CD4-positive, alpha-beta memory T cell (primary cell): Measurements from ENCODE around the gene PGGHG. TPM values are rescaled to one million over a fixed set of nuclear protein-coding genes. Genes with fewer than 3 reads are reported as not detected.
A peak's percentile ranks its signal among the peaks of the same experiment; 100 is the strongest.
"Not testable (repeated sequence)": the region's sequence is repeated elsewhere in the genome, so short reads cannot be mapped to it uniquely, and the experiment has no call there.

Experiments used
- CTCF ChIA-PET: fragments of 350-600 bp; sonication (Branson Sonifier 250); formaldehyde crosslinking; loops from one replicate; lab custom pipeline; 2021; ENCODE audit warnings: inconsistent platforms; ENCODE audit not compliant: partially characterized antibody; lab: Charles Lee
- POLR2A ChIA-PET: fragments of 350-600 bp; sonication (Branson Sonifier 250); formaldehyde crosslinking; loops from one replicate; lab custom pipeline; 2021; ENCODE audit not compliant: partially characterized antibody; lab: Charles Lee
- DNase-seq, 5 donors: peaks; one replicate each; pipeline versions ENCODE4 v3.0.0 to v3.0.0-alpha.2; 2020 to 2022; ENCODE audit warnings: mixed read lengths in 1 of 5
- H3K27ac ChIP-seq: one replicate; pipeline ENCODE4 v1.7.0; 2013; ENCODE audit warnings: low read depth, low read length
- H3K27me3 ChIP-seq: 2 replicates; pipeline ENCODE4 v1.7.0; 2013; ENCODE audit warnings: mild to moderate bottlenecking, low read length, moderate library complexity; ENCODE audit not compliant: insufficient read depth
- H3K36me3 ChIP-seq: 2 replicates; pipeline ENCODE4 v1.7.0; 2013; ENCODE audit warnings: mild to moderate bottlenecking, low read length, moderate library complexity; ENCODE audit not compliant: insufficient read depth
- H3K4me1 ChIP-seq: 2 replicates; pipeline ENCODE4 v1.7.0; 2013; ENCODE audit warnings: mild to moderate bottlenecking, low read length, moderate library complexity; ENCODE audit not compliant: insufficient read depth
- H3K4me3 ChIP-seq, 2 donors: one replicate each; pipeline ENCODE4 v1.7.0; 2013; ENCODE audit warnings: low read length in 2 of 2, mild to moderate bottlenecking in 1 of 2
- H3K9me3 ChIP-seq, 2 donors: one replicate each; pipeline ENCODE4 v1.7.0; 2013; ENCODE audit warnings: low read length in 2 of 2, control low read depth in 1 of 2; ENCODE audit not compliant: control insufficient read depth in 1 of 2
- H3K27ac Mint-ChIP-seq, 7 donors: one replicate each; pipeline ENCODE4 v1.8.0; 2020 to 2021; ENCODE audit warnings: mixed read lengths in 7 of 7, mild to moderate bottlenecking in 6 of 7, inconsistent platforms in 3 of 7, moderate library complexity in 3 of 7
- H3K27me3 Mint-ChIP-seq, 2 donors: one replicate each; pipeline ENCODE4 v1.8.0; 2020 to 2021; ENCODE audit warnings: mixed read lengths in 2 of 2
- H3K36me3 Mint-ChIP-seq, 2 donors: one replicate each; pipeline ENCODE4 v1.8.0; 2020 to 2021; ENCODE audit warnings: mixed read lengths in 2 of 2, inconsistent platforms in 1 of 2, mild to moderate bottlenecking in 1 of 2
- H3K4me1 Mint-ChIP-seq, 4 donors: one replicate each; pipeline ENCODE4 v1.8.0; 2020 to 2021; ENCODE audit warnings: mixed read lengths in 4 of 4, mild to moderate bottlenecking in 1 of 4
- H3K4me3 Mint-ChIP-seq, 8 donors: one replicate each; pipeline ENCODE4 v1.8.0; 2020 to 2021; ENCODE audit warnings: mixed read lengths in 8 of 8, mild to moderate bottlenecking in 7 of 8, moderate library complexity in 6 of 8, inconsistent platforms in 3 of 8
- H3K9me3 Mint-ChIP-seq, 8 donors: one replicate each; pipeline ENCODE4 v1.8.0; 2020 to 2021; ENCODE audit warnings: mixed read lengths in 8 of 8, mild to moderate bottlenecking in 5 of 8, inconsistent platforms in 3 of 8, moderate library complexity in 1 of 8
- intact Hi-C: fragments of 100-400 bp; cut with micrococcal nuclease; formaldehyde crosslinking; loops from one replicate; pipeline ENCODE4 v1.15.1; 2023
- polyA plus RNA-seq, 2 donors: library from polyadenylated mRNA; unstranded; fragments of 300-500 nt; fragmentation: Illumina TruSeq; gene quantifications; one replicate each; pipeline ENCODE4 v1.2.3, GENCODE V29; 2021
- total RNA-seq, 2 experiments: library from RNA; stranded (reverse); gene quantifications; one replicate each; pipeline ENCODE4 v1.2.3, GENCODE V29; 2021

The PGGHG gene
- total and polyA plus RNA-seq, 4 experiments from 2014 or later, result 3.0 to 304 (median 155) TPM

GRCh38 chr11:315516-315994 lies 26.6 kb downstream of the PGGHG start:
- DNase-seq, result no peak
- Mint-ChIP-seq H3K36me3 (peaks cover 27 to 42% of the 10 kb centered on the region in 2 donors), H3K9me3 (peaks cover 0 to 2% (median 0%) of the 10 kb centered on the region in 8 donors), H3K4me3 (peak overlapping the region; percentile 92 to 99 (median 98)), H3K27me3 (no peaks in the 10 kb centered on the region), H3K27ac (peak overlapping the region; percentile 82 to 100 (median 98)), H3K4me1 (peaks cover 28 to 59% (median 38%) of the 10 kb centered on the region in 4 donors)
- Histone ChIP-seq H3K4me3 (peak overlapping the region; percentile 59 to 91), H3K36me3 (peaks cover 8% of the 10 kb centered on the region), H3K27me3 (no peaks in the 10 kb centered on the region), H3K4me1 (peaks cover 36% of the 10 kb centered on the region), H3K27ac (peak overlapping the region; percentile 76), H3K9me3 (no peaks in the 10 kb centered on the region)
- CTCF ChIA-PET, result interaction anchor here (2.7 to 4.0 kb wide), 7 partner anchors 10 to 134 kb away, joined by 12 to 46 read pairs (median 23); no protein-coding TSS in a partner anchor
- POLR2A ChIA-PET, result interaction anchor here (0.6 to 7.2 kb wide), 24 partner anchors 9 to 191 kb away, joined by 3 to 66 read pairs (median 8); partner anchors contain the start of genes ANO9, BET1L, IFITM2 and PGGHG
- intact Hi-C loops, result loop anchor here (2.0 kb wide), 3 partner anchors 65 to 109 kb away; partner anchors contain the start of genes BET1L and RIC8A

GRCh38 chr11:316031-316701 lies 27.2 kb downstream of the PGGHG start:
- Histone ChIP-seq H3K27me3 (no peaks in the 10 kb centered on the region), H3K27ac (peak overlapping the region; percentile 76), H3K4me3 (peak overlapping the region; percentile 59 to 91), H3K9me3 (no peaks in the 10 kb centered on the region), H3K4me1 (peaks cover 36% of the 10 kb centered on the region), H3K36me3 (peaks cover 8% of the 10 kb centered on the region)
- Mint-ChIP-seq H3K4me3 (peak overlapping the region; percentile 90 to 99 (median 95)), H3K4me1 (peaks cover 30 to 61% (median 40%) of the 10 kb centered on the region in 4 donors), H3K27ac (peak overlapping the region; percentile 89 to 99 (median 97)), H3K9me3 (peaks cover 0 to 2% (median 0%) of the 10 kb centered on the region in 8 donors), H3K36me3 (peaks cover 27 to 42% of the 10 kb centered on the region in 2 donors), H3K27me3 (no peaks in the 10 kb centered on the region)
- intact Hi-C loops, result loop anchor here (2.0 kb wide), 1 partner anchor 47 kb away; no protein-coding TSS in a partner anchor
- DNase-seq, result peak in 3 of 5 donors; percentile 43 to 65 (median 51)
- CTCF ChIA-PET, result interaction anchor here (0.8 to 4.0 kb wide), 12 partner anchors 11 to 135 kb away, joined by 3 to 46 read pairs (median 13); partner anchors contain the start of gene PGGHG
- POLR2A ChIA-PET, result interaction anchor here (0.7 to 7.2 kb wide), 28 partner anchors 10 to 221 kb away, joined by 3 to 66 read pairs (median 6); partner anchors contain the start of genes ANO9, BET1L, IFITM2 and IFITM5

- Histone ChIP-seq H3K27me3 (no peaks in the 10 kb centered on the region), H3K36me3 (peaks cover 8% of the 10 kb centered on the region), H3K4me3 (peak overlapping the region; percentile 59 to 91), H3K4me1 (peaks cover 34% of the 10 kb centered on the region), H3K9me3 (no peaks in the 10 kb centered on the region), H3K27ac (peak overlapping the region; percentile 76)
- POLR2A ChIA-PET, result interaction anchor here (0.7 to 7.2 kb wide), 24 partner anchors 8 to 220 kb away, joined by 3 to 66 read pairs (median 4); partner anchors contain the start of genes BET1L, IFITM2, IFITM5 and LRRC56
- intact Hi-C loops, result loop anchor here (2.0 kb wide), 1 partner anchor 48 kb away; no protein-coding TSS in a partner anchor
- Mint-ChIP-seq H3K9me3 (peaks cover 0 to 2% (median 0%) of the 10 kb centered on the region in 8 donors), H3K27ac (peak overlapping the region; percentile 89 to 99 (median 97)), H3K4me3 (peak overlapping the region; percentile 90 to 99 (median 95)), H3K4me1 (peaks cover 28 to 57% (median 38%) of the 10 kb centered on the region in 4 donors), H3K27me3 (no peaks in the 10 kb centered on the region), H3K36me3 (peaks cover 27 to 38% of the 10 kb centered on the region in 2 donors)
- peak in 2 of 5 donors; percentile 29 to 34 for DNase-seq
- CTCF ChIA-PET, result interaction anchor here (0.6 to 4.0 kb wide), 18 partner anchors 8 to 201 kb away, joined by 3 to 46 read pairs (median 5); partner anchors contain the start of genes IFITM2, IFITM5 and PGGHG
These were observed 28.0 kb downstream of the PGGHG start for GRCh38 chr11:316891-317301.

GRCh38 chr11:317668-318404 lies 28.9 kb downstream of the PGGHG start:
- peak in 1 of 5 donors; percentile 8 for DNase-seq
- Mint-ChIP-seq H3K4me3 (peak overlapping the region; percentile 90 to 99 (median 95)), H3K4me1 (peaks cover 24 to 49% (median 31%) of the 10 kb centered on the region in 4 donors), H3K27ac (peak overlapping the region; percentile 89 to 99 (median 97)), H3K36me3 (peaks cover 27 to 36% of the 10 kb centered on the region in 2 donors)
- ChIA-PET POLR2A (interaction anchor here (0.7 to 7.2 kb wide), 20 partner anchors 8 to 130 kb away, joined by 3 to 66 read pairs (median 8); partner anchors contain the start of genes BET1L, IFITM2, IFITM5 and PGGHG), CTCF (interaction anchor here (0.7 to 4.0 kb wide), 15 partner anchors 9 to 200 kb away, joined by 3 to 46 read pairs (median 12); partner anchors contain the start of genes IFITM2, IFITM5 and PGGHG)
- not testable (repeated sequence) for H3K36me3 ChIP-seq, H3K27me3 ChIP-seq, H3K9me3 ChIP-seq, H3K9me3 Mint-ChIP-seq, H3K27me3 Mint-ChIP-seq
- peaks cover 24% of the 10 kb centered on the region for H3K4me1 ChIP-seq
- H3K27ac ChIP-seq, result peak overlapping the region; percentile 76
- intact Hi-C loops, result loop anchor here (2.0 kb wide), 1 partner anchor 49 kb away; no protein-coding TSS in a partner anchor
- H3K4me3 ChIP-seq, result peak overlapping the region; percentile 59 to 91

GRCh38 chr11:318405-319120 lies 29.6 kb downstream of the PGGHG start:
- H3K27me3 Mint-ChIP-seq, DNase-seq: not testable (repeated sequence)

More at GRCh38 chr11:318405-319120, 29.6 kb downstream of the PGGHG start:
- H3K9me3 Mint-ChIP-seq, H3K27ac Mint-ChIP-seq, intact Hi-C loops, H3K36me3 ChIP-seq, H3K27me3 ChIP-seq, H3K9me3 ChIP-seq: not testable (repeated sequence)
- Histone ChIP-seq H3K4me1 (peaks cover 17% of the 10 kb centered on the region), H3K4me3 (peak overlapping the region in 1 of 2 donors; percentile 19), H3K27ac (peak overlapping the region; percentile 76)
- CTCF ChIA-PET, result interaction anchor here (1.2 to 4.0 kb wide), 7 partner anchors 9 to 131 kb away, joined by 4 to 46 read pairs (median 23); no protein-coding TSS in a partner anchor
- H3K4me3 Mint-ChIP-seq, result peak overlapping the region in 2 of 8 donors; percentile 83 to 84
- peaks cover 27 to 33% of the 10 kb centered on the region in 2 donors for H3K36me3 Mint-ChIP-seq
- peaks cover 19 to 42% (median 26%) of the 10 kb centered on the region in 4 donors for H3K4me1 Mint-ChIP-seq
- POLR2A ChIA-PET, result interaction anchor here (1.1 to 7.2 kb wide), 10 partner anchors 7 to 111 kb away, joined by 6 to 66 read pairs (median 44); partner anchors contain the start of genes BET1L, IFITM2, PGGHG and RIC8A
